HG03196 (cell line): Measurements from ENCODE around the gene TMEM156.
"Not testable (repeated sequence)": the region's sequence is repeated elsewhere in the genome, so short reads cannot be mapped to it uniquely, and the experiment has no call there.

Experiments used
- ATAC-seq: cut with Tn5 transposase; IDR thresholded peaks from one replicate; pipeline ENCODE4 v1.9.1; 2021; ENCODE audit not compliant: unreplicated experiment

The TMEM156 gene

GRCh38 chr4:38959248-38959647 lies 73.0 kb downstream of the TMEM156 start:
- ATAC-seq = not testable (repeated sequence)

- no peak for ATAC-seq
These were observed 73.6 kb downstream of the TMEM156 start for GRCh38 chr4:38958453-38959190.

GRCh38 chr4:38957893-38958292 lies 74.3 kb downstream of the TMEM156 start:
- no peak for ATAC-seq

- no peak for ATAC-seq
These were observed 74.9 kb downstream of the TMEM156 start for GRCh38 chr4:38957261-38957815.

GRCh38 chr4:38955957-38956356 lies 76.3 kb downstream of the TMEM156 start:
- ATAC-seq = no peak

GRCh38 chr4:38954727-38955126 lies 77.5 kb downstream of the TMEM156 start:
- no peak for ATAC-seq

- no peak for ATAC-seq
These were observed 80.2 kb downstream of the TMEM156 start for GRCh38 chr4:38952017-38952416.

GRCh38 chr4:38951598-38951997 lies 80.6 kb downstream of the TMEM156 start:
- ATAC-seq = no peak

GRCh38 chr4:38950734-38951133 lies 81.5 kb downstream of the TMEM156 start:
- ATAC-seq = no peak

GRCh38 chr4:38950159-38950558 lies 82.0 kb downstream of the TMEM156 start:
- no peak for ATAC-seq

- ATAC-seq = no peak
These were observed 82.7 kb downstream of the TMEM156 start for GRCh38 chr4:38949411-38950051.

GRCh38 chr4:38948551-38948950 lies 83.7 kb downstream of the TMEM156 start:
- ATAC-seq = no peak

- no peak for ATAC-seq
These were observed 85.3 kb downstream of the TMEM156 start for GRCh38 chr4:38946919-38947318.

GRCh38 chr4:38944440-38944839 lies 87.8 kb downstream of the TMEM156 start:
- no peak for ATAC-seq

- no peak for ATAC-seq
These were observed 88.9 kb downstream of the TMEM156 start for GRCh38 chr4:38943343-38943742.

- not testable (repeated sequence) for ATAC-seq
These were observed 90.3 kb downstream of the TMEM156 start for GRCh38 chr4:38941906-38942305.

- no peak for ATAC-seq
These were observed 91.7 kb downstream of the TMEM156 start for GRCh38 chr4:38940476-38940875.

GRCh38 chr4:38939165-38939564 lies 93.0 kb downstream of the TMEM156 start:
- ATAC-seq = peak; percentile 95

- no peak for ATAC-seq
These were observed 96.7 kb downstream of the TMEM156 start for GRCh38 chr4:38935391-38936073.

- no peak for ATAC-seq
These were observed 101.1 kb downstream of the TMEM156 start for GRCh38 chr4:38931125-38931524.

GRCh38 chr4:38930707-38931106 lies 101.5 kb downstream of the TMEM156 start:
- no peak for ATAC-seq

GRCh38 chr4:38930204-38930603 lies 102.0 kb downstream of the TMEM156 start:
- ATAC-seq = no peak
